22Rv1 (cell line): ENCODE measurements around the gene SESN3.

Experiments used
- ZFX ChIP-seq: fragments of 450-650 bp; IDR thresholded peaks from 2 replicates; pipeline ENCODE4 v1.6.1; 2017; ENCODE audit warnings: antibody characterized with exemption, borderline replicate concordance
- TF ChIP-seq, protein P1 (sequence below): fragments of 450-650 bp; IDR thresholded peaks from 2 replicates; pipeline ENCODE4 v1.5.1; 2017; ENCODE audit warnings: mild to moderate bottlenecking

DNA sequence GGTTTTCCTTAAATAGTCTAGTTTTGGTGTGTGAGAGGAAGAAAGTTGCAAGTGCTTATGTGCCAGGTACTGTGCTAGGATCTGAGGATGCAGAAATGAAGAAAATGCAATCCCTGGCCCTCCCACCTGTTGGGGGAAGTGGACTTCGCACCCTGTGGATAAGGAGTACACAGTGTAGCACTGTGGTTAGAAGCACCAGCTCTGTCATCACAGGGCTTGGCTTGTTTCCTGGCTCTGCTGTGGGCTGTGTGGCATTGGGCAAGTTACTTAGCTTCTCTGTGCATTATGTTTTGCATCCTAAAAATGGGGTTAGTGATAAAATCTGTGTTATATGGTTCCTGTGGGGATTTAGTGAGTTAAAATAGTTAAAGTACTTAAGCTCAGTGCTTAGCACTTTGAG, 73.2 kb downstream of the SESN3 start:
- TF ChIP-seq, protein P1, sequence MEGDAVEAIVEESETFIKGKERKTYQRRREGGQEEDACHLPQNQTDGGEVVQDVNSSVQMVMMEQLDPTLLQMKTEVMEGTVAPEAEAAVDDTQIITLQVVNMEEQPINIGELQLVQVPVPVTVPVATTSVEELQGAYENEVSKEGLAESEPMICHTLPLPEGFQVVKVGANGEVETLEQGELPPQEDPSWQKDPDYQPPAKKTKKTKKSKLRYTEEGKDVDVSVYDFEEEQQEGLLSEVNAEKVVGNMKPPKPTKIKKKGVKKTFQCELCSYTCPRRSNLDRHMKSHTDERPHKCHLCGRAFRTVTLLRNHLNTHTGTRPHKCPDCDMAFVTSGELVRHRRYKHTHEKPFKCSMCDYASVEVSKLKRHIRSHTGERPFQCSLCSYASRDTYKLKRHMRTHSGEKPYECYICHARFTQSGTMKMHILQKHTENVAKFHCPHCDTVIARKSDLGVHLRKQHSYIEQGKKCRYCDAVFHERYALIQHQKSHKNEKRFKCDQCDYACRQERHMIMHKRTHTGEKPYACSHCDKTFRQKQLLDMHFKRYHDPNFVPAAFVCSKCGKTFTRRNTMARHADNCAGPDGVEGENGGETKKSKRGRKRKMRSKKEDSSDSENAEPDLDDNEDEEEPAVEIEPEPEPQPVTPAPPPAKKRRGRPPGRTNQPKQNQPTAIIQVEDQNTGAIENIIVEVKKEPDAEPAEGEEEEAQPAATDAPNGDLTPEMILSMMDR, result no peak
- no peak for TF ChIP-seq ZFX
